ENCODE measurements around the gene FRS3. TPM values are rescaled to one million over a fixed set of nuclear protein-coding genes. Genes with fewer than 3 reads are reported as not detected.

The FRS3 gene
- total and polyA plus RNA-seq, 2 of the 13 experiments (the other 11 are each of a cell fraction or from before 2014, with no cell fraction given): 3.0 to 7.4 TPM

GRCh38 chr6:41787219-41787917 is 7.7 kb upstream of the FRS3 start, which contains the start of gene TOMM6 (continued):
- TF ChIP-seq HIC2 (CRISPR knock-in tag; IDR thresholded peaks at IDR 0.05; ENCODE audit: low read depth): no peak; the same call in 1 of the 2 replicates
- peak; percentile 87 for TF ChIP-seq ZBTB2 (CRISPR knock-in tag; IDR thresholded peaks at IDR 0.05; ENCODE audit: low read depth)
- no peak for TF ChIP-seq ZNF251 (CRISPR knock-in tag; IDR thresholded peaks at IDR 0.05)
- peak; percentile 91; the same call in 1 of the 2 replicates for TF ChIP-seq STAT6 (CRISPR knock-in tag; IDR thresholded peaks at IDR 0.05; ENCODE audit: borderline replicate concordance)
- no peak for TF ChIP-seq ZNF207 (IDR thresholded peaks at IDR 0.05; ENCODE audit: borderline replicate concordance)
- TF ChIP-seq ATF4 (CRISPR knock-in tag; IDR thresholded peaks at IDR 0.05): no peak
- TF ChIP-seq CBX1 (IDR thresholded peaks at IDR 0.05; ENCODE audit: low read depth): peak; percentile 94
- TF ChIP-seq HOXD1 (CRISPR knock-in tag; IDR thresholded peaks at IDR 0.05): peak; percentile 62; the same call in 1 of the 2 replicates
- peak; percentile 89 for TF ChIP-seq UBTF (CRISPR knock-in tag; IDR thresholded peaks at IDR 0.05)
- no peak for TF ChIP-seq MEIS2 (CRISPR knock-in tag; IDR thresholded peaks at IDR 0.05)
- TF ChIP-seq ZNF512B (CRISPR knock-in tag; IDR thresholded peaks at IDR 0.05; ENCODE audit: borderline replicate concordance): no peak
- TF ChIP-seq ZMAT3 (CRISPR knock-in tag; conservative IDR thresholded peaks at IDR 0.05): peak; percentile 45
- TF ChIP-seq HINFP (CRISPR knock-in tag; IDR thresholded peaks at IDR 0.05; ENCODE audit: low read depth): no peak
